AG04450 (cell line): Measurements from ENCODE around the gene NEURL1B. TPM values are rescaled to one million over a fixed set of nuclear protein-coding genes. Genes with fewer than 3 reads are reported as not detected.

ENCODE experiments used
- CTCF ChIA-PET: fragments of 300-600, 350-600 bp; formaldehyde crosslinking; extraction: SDS; loops from one replicate; lab custom pipeline; 2022; ENCODE audit warnings: antibody characterized with exemption, inconsistent platforms; lab: Charles Lee
- POLR2A ChIA-PET: fragments of 350-600 bp; formaldehyde crosslinking; extraction: SDS; loops from one replicate; lab custom pipeline; 2021; ENCODE audit warnings: antibody characterized with exemption, inconsistent platforms; lab: Yijun Ruan, JAX
- DNase-seq: peaks from one replicate; pipeline ENCODE4 v3.0.0-alpha.2; 2011; ENCODE audit warnings: low read depth, low spot score
- H3K27ac ChIP-seq: one replicate; pipeline ENCODE4 v1.5.1; 2012; ENCODE audit warnings: low read depth, low read length, control low read depth
- H3K27me3 ChIP-seq: one replicate; pipeline ENCODE4 v1.6.0; 2012; ENCODE audit warnings: low read length; ENCODE audit not compliant: control insufficient read depth, insufficient read depth
- H3K4me3 ChIP-seq: 2 replicates; pipeline ENCODE4 v1.5.1; 2011; ENCODE audit warnings: mild to moderate bottlenecking, low read depth, low read length, control low read depth
- H3K9me3 ChIP-seq: 2 replicates; pipeline ENCODE4 v1.5.1; 2012; ENCODE audit warnings: low read length; ENCODE audit not compliant: control insufficient read depth, insufficient read depth
- polyA plus RNA-seq: library from polyadenylated mRNA; depleted of rRNA; stranded (reverse); fragments of >200 nt; gene quantifications from 2 replicates; pipeline ENCODE4 v1.2.3, GENCODE V29; 2011
- TF ChIP-seq, protein P1 (sequence below): IDR thresholded peaks from 2 replicates; pipeline ENCODE4 v1.5.1; 2011; ENCODE audit warnings: low read depth, low read length, control low read depth, inconsistent platforms

The NEURL1B gene
- polyA plus RNA-seq, 1 experiment, result 1.8 TPM

DNA sequence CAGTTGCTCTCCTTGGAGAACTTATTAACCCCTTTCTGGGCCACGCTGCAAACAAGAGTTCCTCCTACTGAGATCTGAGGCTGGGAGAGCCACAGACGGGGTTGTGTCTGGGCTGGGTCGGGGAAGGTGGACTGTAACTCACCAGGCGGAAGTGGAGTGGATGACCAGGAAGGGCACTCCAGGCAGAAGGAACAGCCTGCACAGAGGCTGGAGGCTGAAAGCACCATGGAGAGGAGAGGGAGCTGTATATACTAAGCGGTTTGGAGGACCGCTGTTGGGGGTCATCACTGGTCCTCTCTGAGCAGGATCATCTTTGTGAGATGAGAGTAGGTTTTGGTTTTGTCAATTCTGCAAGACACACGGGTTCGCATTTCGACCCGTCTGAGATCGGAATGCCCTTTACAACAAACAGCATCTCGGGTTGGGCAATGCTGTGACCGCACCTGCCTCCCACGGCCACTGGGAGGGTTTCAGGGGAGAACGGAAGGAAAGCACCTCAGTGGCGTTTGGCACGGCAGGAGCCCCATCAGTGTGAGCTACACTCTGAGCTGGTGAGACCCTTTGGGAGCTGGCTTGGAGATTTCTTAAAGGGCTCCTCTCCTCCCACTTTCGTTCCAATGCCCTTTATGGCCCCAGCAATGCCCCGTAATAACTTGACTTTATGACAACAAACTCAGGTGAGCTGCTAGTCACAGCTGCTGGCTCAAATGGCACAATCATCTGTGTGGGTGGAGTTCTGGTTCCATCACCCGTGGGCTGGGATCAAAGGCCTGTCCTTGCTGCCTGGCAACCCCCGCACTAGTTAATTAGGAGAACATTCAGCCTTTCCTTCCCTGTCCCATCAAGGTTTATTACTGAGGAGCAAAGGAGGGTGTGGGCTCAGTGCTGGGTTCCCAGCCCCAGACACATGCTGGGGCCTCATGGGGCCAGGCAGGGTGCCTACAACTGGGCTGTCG, 18.7 kb upstream of the NEURL1B start:
- CTCF ChIA-PET, result interaction anchor here (0.6 kb wide), 1 partner anchor 20 kb away, joined by 3 read pairs; no protein-coding TSS in a partner anchor
- POLR2A ChIA-PET, result no interaction called here
- H3K4me3 ChIP-seq, result no peak overlapping the region
- H3K9me3 ChIP-seq, result no peaks in the 10 kb centered on the region; the same call in 1 of the 2 replicates
- no peak for DNase-seq
- TF ChIP-seq, protein P1, sequence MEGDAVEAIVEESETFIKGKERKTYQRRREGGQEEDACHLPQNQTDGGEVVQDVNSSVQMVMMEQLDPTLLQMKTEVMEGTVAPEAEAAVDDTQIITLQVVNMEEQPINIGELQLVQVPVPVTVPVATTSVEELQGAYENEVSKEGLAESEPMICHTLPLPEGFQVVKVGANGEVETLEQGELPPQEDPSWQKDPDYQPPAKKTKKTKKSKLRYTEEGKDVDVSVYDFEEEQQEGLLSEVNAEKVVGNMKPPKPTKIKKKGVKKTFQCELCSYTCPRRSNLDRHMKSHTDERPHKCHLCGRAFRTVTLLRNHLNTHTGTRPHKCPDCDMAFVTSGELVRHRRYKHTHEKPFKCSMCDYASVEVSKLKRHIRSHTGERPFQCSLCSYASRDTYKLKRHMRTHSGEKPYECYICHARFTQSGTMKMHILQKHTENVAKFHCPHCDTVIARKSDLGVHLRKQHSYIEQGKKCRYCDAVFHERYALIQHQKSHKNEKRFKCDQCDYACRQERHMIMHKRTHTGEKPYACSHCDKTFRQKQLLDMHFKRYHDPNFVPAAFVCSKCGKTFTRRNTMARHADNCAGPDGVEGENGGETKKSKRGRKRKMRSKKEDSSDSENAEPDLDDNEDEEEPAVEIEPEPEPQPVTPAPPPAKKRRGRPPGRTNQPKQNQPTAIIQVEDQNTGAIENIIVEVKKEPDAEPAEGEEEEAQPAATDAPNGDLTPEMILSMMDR, result no peak
- H3K27me3 ChIP-seq, result peaks cover 33% of the 10 kb centered on the region
- no peak overlapping the region for H3K27ac ChIP-seq

DNA sequence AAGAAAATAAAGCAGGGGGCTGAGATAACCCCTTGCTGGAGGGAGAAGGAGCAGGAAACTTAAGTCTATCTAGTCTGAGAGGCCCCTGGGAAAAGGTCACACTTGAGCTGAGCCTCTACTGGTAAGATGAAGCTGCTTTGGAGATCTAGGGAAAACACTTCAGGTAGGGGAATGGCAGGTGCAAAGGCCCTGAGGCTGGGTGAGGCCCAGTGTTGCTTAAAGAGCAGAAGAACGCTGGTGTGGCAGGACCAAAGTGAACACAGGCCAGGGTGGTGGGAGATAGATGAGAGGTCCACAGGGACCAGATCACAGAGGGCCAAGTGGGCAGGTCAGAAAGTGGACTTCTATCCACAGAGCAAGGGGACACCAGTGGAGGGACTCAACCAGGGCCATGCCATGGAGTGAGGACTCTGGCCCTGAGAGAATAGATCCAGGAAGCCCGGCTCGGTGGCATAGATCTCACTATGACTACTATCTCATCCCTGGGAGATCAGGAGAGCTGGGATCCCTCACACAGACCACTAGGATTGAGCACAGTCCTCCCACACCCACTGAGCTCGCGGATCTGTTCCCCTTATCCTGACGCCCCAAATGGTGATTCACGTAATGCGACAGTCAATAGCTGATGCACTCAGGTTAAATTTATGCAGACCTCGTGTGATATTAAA, 17.6 kb upstream of the NEURL1B start:
- no peak for DNase-seq
- H3K27me3 ChIP-seq, result peaks cover 27% of the 10 kb centered on the region
- TF ChIP-seq, protein P1, result no peak
- ChIA-PET CTCF (interaction anchor here (0.7 kb wide), 1 partner anchor 74 kb away, joined by 3 read pairs; no protein-coding TSS in a partner anchor), POLR2A (no interaction called here)
- H3K9me3 ChIP-seq, result no peaks in the 10 kb centered on the region
- H3K4me3 ChIP-seq, result no peak overlapping the region
- H3K27ac ChIP-seq, result no peak overlapping the region

DNA sequence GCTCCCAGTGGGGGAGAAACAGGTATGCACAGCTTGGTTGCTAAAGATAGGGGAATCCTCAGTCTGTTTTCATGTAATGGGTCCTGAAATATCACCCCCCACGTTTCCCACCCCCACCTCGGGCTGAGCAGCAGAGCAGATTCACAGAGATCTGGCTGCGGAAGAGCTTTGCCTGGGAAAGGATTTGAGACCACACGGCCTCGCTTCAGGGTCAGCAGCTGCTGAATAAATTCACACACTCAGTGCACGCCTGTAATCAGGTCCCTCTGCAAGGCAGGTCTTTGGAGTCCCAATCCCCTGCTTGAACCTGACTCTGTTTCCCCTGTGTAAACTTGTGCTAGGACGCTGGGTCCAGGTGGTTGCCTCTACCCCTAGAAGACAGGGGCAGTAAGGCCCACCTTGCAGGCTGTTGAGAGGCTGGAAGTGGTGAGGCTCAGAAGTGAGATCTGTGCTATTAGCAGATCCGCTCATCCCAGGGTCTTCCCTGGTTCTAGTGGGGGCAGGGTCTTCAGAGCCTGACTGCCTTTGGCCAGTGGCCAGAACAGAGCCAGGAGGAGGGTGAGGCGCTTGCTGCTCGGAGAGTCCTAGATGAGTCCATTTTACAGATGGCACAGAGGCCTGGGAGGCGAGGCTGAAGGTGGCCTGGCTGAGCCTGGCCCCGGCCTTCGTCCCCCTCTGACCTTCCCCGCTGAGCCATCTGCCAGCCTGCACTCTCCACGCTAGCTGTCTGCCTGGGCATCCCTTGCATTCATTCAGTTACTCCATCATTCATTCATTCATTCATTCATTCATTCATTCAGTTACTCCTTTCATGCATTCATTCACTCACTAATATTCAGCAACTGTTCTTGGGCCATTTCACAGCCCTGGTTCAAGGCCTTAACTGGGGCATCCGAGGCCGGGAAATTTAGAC, 16.7 kb upstream of the NEURL1B start:
- POLR2A ChIA-PET, result no interaction called here
- Histone ChIP-seq H3K4me3 (no peak overlapping the region), H3K9me3 (no peaks in the 10 kb centered on the region), H3K27ac (no peak overlapping the region), H3K27me3 (peaks cover 27% of the 10 kb centered on the region)
- no peak for DNase-seq
- CTCF ChIA-PET, result interaction anchor here (0.6 to 0.7 kb wide), 2 partner anchors 73 to 1534 kb away, joined by 3 read pairs; no protein-coding TSS in a partner anchor
- TF ChIP-seq, protein P1, result no peak

DNA sequence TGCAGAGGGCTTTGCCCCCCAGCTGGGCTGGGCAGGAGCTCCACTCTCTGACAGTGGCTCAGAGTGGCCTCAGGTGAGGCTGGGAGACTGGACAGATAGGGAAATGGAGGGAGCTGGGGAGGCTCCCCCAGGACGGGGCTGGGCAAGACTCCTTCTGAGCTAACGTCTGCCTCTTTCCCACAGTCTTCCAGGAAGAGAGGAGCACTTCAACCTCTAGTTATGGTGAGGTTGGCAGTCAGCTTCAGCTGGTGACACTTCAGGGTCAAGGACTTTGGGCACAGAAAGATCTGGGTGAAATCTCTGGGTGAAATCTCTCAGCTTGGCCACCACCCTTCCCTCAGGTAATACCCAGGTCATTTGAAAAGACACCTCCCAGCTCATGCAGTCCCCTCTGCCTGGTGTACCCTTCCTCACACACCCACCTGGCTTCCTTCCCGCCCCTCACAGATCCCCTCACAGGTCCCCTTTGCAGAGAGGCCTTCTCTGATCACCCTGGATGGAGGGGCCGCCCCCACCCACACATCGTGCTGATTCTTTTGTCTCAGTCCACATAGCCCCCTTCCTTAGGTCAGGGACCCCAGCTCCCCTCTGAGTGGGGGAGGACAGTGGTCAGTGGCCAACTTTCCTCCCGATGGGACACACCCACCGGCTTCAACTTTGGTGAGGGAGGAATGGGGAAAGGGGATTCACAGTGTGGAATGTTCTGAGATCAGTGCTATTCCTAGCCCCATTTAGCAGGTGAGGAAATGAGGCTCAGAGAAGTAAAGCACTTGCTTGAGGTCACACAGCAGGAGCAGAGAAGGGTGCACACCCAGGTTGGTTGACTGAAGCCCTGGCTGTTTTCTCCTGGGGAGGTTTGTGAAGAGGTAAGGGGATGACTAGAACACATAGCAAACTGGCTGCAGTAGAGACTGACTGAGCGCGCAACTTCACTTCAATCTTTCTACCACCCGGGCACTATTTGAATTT, 15.8 kb upstream of the NEURL1B start:
- Histone ChIP-seq H3K27ac (no peak overlapping the region), H3K9me3 (no peaks in the 10 kb centered on the region), H3K27me3 (peaks cover 27% of the 10 kb centered on the region), H3K4me3 (no peak overlapping the region)
- POLR2A ChIA-PET, result no interaction called here
- DNase-seq, result no peak
- CTCF ChIA-PET, result no interaction called here
- TF ChIP-seq, protein P1, result no peak
